ENCODE results near the gene INVS.
"Not testable (repeated sequence)": the region's sequence is repeated elsewhere in the genome, so short reads cannot be mapped to it uniquely, and the experiment has no call there.

INVS gene

GRCh38 chr9:100315561-100315960 is 216.5 kb downstream of the INVS start:
- in situ Hi-C loops (cut with HindIII; ENCODE audit: low sequenced_read_pairs) = no loop called here
- no peak for TF ChIP-seq CTCF (IDR thresholded peaks at IDR 0.05; ENCODE audit: low read depth, low read length)
- H3K4me3 ChIP-seq (ENCODE audit: low read depth, low read length) = no peak overlapping the region
- DNase-seq (ENCODE audit: low read depth, low spot score) = no peak

- DNase-seq (ENCODE audit: low read depth, low spot score) = no peak
- in situ Hi-C loops (cut with HindIII; ENCODE audit: low sequenced_read_pairs) = no loop called here
- no peak for TF ChIP-seq CTCF (IDR thresholded peaks at IDR 0.05; ENCODE audit: low read depth, low read length)
- no peak overlapping the region for H3K4me3 ChIP-seq (ENCODE audit: low read depth, low read length)
Observed at GRCh38 chr9:100317706-100318105, 218.7 kb downstream of the INVS start.

- DNase-seq (ENCODE audit: low read depth, low spot score) = peak; percentile 56
- in situ Hi-C loops (cut with HindIII; ENCODE audit: low sequenced_read_pairs) = no loop called here
- TF ChIP-seq CTCF (IDR thresholded peaks at IDR 0.05; ENCODE audit: low read depth, low read length) = peak; percentile 67
- no peak overlapping the region for H3K4me3 ChIP-seq (ENCODE audit: low read depth, low read length)
Observed at GRCh38 chr9:100322954-100323536, 224.0 kb downstream of the INVS start.

- no peak overlapping the region for H3K4me3 ChIP-seq (ENCODE audit: low read depth, low read length)
- TF ChIP-seq CTCF (IDR thresholded peaks at IDR 0.05; ENCODE audit: low read depth, low read length) = peak; percentile 44
- peak; percentile 61 for DNase-seq (ENCODE audit: low read depth, low spot score)
- in situ Hi-C loops (cut with HindIII; ENCODE audit: low sequenced_read_pairs) = no loop called here
Observed at GRCh38 chr9:100324594-100325200, 225.7 kb downstream of the INVS start.

GRCh38 chr9:100338736-100339135 is 239.7 kb downstream of the INVS start:
- DNase-seq (ENCODE audit: low read depth, low spot score); in situ Hi-C loops (cut with HindIII; ENCODE audit: low sequenced_read_pairs); H3K4me3 ChIP-seq (ENCODE audit: low read depth, low read length): not testable (repeated sequence)

- in situ Hi-C loops (cut with HindIII; ENCODE audit: low sequenced_read_pairs) = no loop called here
- TF ChIP-seq CTCF (IDR thresholded peaks at IDR 0.05; ENCODE audit: low read depth, low read length) = no peak
- no peak overlapping the region for H3K4me3 ChIP-seq (ENCODE audit: low read depth, low read length)
- no peak for DNase-seq (ENCODE audit: low read depth, low spot score)
Observed at GRCh38 chr9:100340224-100340623, 241.2 kb downstream of the INVS start.

GRCh38 chr9:100341889-100342288 is 242.8 kb downstream of the INVS start:
- no peak for TF ChIP-seq CTCF (IDR thresholded peaks at IDR 0.05; ENCODE audit: low read depth, low read length)
- H3K4me3 ChIP-seq (ENCODE audit: low read depth, low read length) = no peak overlapping the region
- in situ Hi-C loops (cut with HindIII; ENCODE audit: low sequenced_read_pairs) = no loop called here
- no peak for DNase-seq (ENCODE audit: low read depth, low spot score)

Measured in astrocyte of the spinal cord (primary cell).